Mesenchymal stem cell (in vitro differentiated cells and primary cell): ENCODE results near the gene DNAJB6.

ENCODE experiments used
- DNase-seq: peaks from one replicate; pipeline ENCODE4 v3.0.0-alpha.2; 2013
- H2AFZ ChIP-seq: one replicate; pipeline ENCODE4 v1.6.1; 2013; ENCODE audit warnings: low read depth, mild to moderate bottlenecking, control low read depth, inconsistent platforms, low read length, moderate library complexity
- H2AK5ac ChIP-seq: 2 replicates; pipeline ENCODE4 v1.6.1; 2013; ENCODE audit warnings: low read length, moderate library complexity, mild to moderate bottlenecking, inconsistent platforms; ENCODE audit not compliant: severe bottlenecking
- H2BK120ac ChIP-seq: one replicate; pipeline ENCODE4 v1.6.1; 2013; ENCODE audit warnings: low read depth, mild to moderate bottlenecking, inconsistent platforms, low read length, moderate library complexity
- H2BK12ac ChIP-seq, 2 experiments: one replicate each; pipeline ENCODE4 v1.6.1; 2013; ENCODE audit warnings: inconsistent platforms in 2 of 2, low read length in 2 of 2, mild to moderate bottlenecking in 2 of 2, moderate library complexity in 2 of 2, control low read depth in 1 of 2
- H2BK15ac ChIP-seq: one replicate; pipeline ENCODE4 v1.6.1; 2013; ENCODE audit warnings: mild to moderate bottlenecking, low read depth, inconsistent platforms; ENCODE audit not compliant: poor library complexity, severe bottlenecking
- H2BK5ac ChIP-seq: 2 replicates; pipeline ENCODE4 v1.6.1; 2013; ENCODE audit warnings: low read depth, mild to moderate bottlenecking, low read length, control low read depth, inconsistent platforms; ENCODE audit not compliant: poor library complexity, severe bottlenecking
- H3K14ac ChIP-seq, 2 experiments: one replicate each; pipeline ENCODE4 v1.6.1; 2013; ENCODE audit warnings: inconsistent platforms in 2 of 2, low read length in 2 of 2, control low read depth in 1 of 2, mild to moderate bottlenecking in 1 of 2, moderate library complexity in 1 of 2
- H3K18ac ChIP-seq, 2 experiments: one replicate each; pipeline ENCODE4 v1.6.1; 2013; ENCODE audit warnings: inconsistent platforms in 2 of 2, low read length in 2 of 2, control low read depth in 1 of 2, low read depth in 1 of 2, mild to moderate bottlenecking in 1 of 2
- H3K23ac ChIP-seq, 2 experiments: one replicate each; pipeline ENCODE4 v1.6.1; 2013; ENCODE audit warnings: inconsistent platforms in 2 of 2, low read length in 2 of 2, mild to moderate bottlenecking in 2 of 2, moderate library complexity in 2 of 2, control low read depth in 1 of 2
- H3K27ac ChIP-seq: 2 replicates; pipeline ENCODE4 v1.5.1; 2013; ENCODE audit warnings: mild to moderate bottlenecking, moderate library complexity, low read length, control low read depth, inconsistent platforms; ENCODE audit not compliant: poor library complexity, severe bottlenecking
- H3K27me3 ChIP-seq, 2 experiments: 2 replicates each; pipeline versions ENCODE4 v1.6.1 to v1.7.0; 2013; ENCODE audit warnings: low read length in 2 of 2, mild to moderate bottlenecking in 2 of 2, moderate library complexity in 2 of 2, control low read depth in 1 of 2, inconsistent platforms in 1 of 2; ENCODE audit not compliant: control insufficient read depth in 1 of 2, insufficient read depth in 1 of 2
- H3K36me3 ChIP-seq, 2 experiments: 2 replicates each; pipeline versions ENCODE4 v1.6.1 to v1.7.0; 2013; ENCODE audit warnings: low read length in 2 of 2, control low read depth in 1 of 2, inconsistent platforms in 1 of 2, low read depth in 1 of 2, mild to moderate bottlenecking in 1 of 2; ENCODE audit not compliant: insufficient read depth in 2 of 2, control insufficient read depth in 1 of 2
- H3K4ac ChIP-seq, 2 experiments: one replicate each; pipeline ENCODE4 v1.6.1; 2013; ENCODE audit warnings: inconsistent platforms in 2 of 2, low read length in 2 of 2, mild to moderate bottlenecking in 2 of 2, moderate library complexity in 2 of 2, control low read depth in 1 of 2, low read depth in 1 of 2
- H3K4me1 ChIP-seq: 2 replicates; pipeline ENCODE4 v1.6.1; 2013; ENCODE audit warnings: low read depth, low read length, control low read depth; ENCODE audit not compliant: control insufficient read depth, insufficient read depth
- H3K4me2 ChIP-seq: 2 replicates; pipeline ENCODE4 v1.6.1; 2013; ENCODE audit warnings: low read length, mild to moderate bottlenecking, inconsistent platforms; ENCODE audit not compliant: poor library complexity, severe bottlenecking
- H3K4me3 ChIP-seq, 2 experiments: 2 replicates each; pipeline versions ENCODE4 v1.5.1 to v1.7.0; 2013; ENCODE audit warnings: low read length in 2 of 2, mild to moderate bottlenecking in 2 of 2, control low read depth in 1 of 2, low read depth in 1 of 2; ENCODE audit not compliant: insufficient read depth in 1 of 2
- H3K79me1 ChIP-seq: replicated peaks from 2 replicates; pipeline ENCODE4 v1.6.1; 2013; ENCODE audit warnings: mild to moderate bottlenecking, control low read depth, low read length, inconsistent platforms; ENCODE audit not compliant: poor library complexity, severe bottlenecking
- H3K9ac ChIP-seq: 2 replicates; pipeline ENCODE4 v1.7.0; 2013; ENCODE audit warnings: mild to moderate bottlenecking, low read length, moderate library complexity
- H3K9me3 ChIP-seq: 2 replicates; pipeline ENCODE4 v1.7.0; 2013; ENCODE audit warnings: mild to moderate bottlenecking, low read length; ENCODE audit not compliant: control insufficient read depth
- H4K8ac ChIP-seq: one replicate; pipeline ENCODE4 v1.6.1; 2013; ENCODE audit warnings: inconsistent platforms, mild to moderate bottlenecking, low read length, moderate library complexity
- H4K91ac ChIP-seq: one replicate; pipeline ENCODE4 v1.6.1; 2013; ENCODE audit warnings: mild to moderate bottlenecking, low read length, inconsistent platforms
- WGBS: methylation state at CpG from one replicate; pipeline ENCODE4 v1.1.7; 2013; ENCODE audit warnings: mixed read lengths; 5-methylcytosine and 5-hydroxymethylcytosine counted together

Gene DNAJB6

DNA sequence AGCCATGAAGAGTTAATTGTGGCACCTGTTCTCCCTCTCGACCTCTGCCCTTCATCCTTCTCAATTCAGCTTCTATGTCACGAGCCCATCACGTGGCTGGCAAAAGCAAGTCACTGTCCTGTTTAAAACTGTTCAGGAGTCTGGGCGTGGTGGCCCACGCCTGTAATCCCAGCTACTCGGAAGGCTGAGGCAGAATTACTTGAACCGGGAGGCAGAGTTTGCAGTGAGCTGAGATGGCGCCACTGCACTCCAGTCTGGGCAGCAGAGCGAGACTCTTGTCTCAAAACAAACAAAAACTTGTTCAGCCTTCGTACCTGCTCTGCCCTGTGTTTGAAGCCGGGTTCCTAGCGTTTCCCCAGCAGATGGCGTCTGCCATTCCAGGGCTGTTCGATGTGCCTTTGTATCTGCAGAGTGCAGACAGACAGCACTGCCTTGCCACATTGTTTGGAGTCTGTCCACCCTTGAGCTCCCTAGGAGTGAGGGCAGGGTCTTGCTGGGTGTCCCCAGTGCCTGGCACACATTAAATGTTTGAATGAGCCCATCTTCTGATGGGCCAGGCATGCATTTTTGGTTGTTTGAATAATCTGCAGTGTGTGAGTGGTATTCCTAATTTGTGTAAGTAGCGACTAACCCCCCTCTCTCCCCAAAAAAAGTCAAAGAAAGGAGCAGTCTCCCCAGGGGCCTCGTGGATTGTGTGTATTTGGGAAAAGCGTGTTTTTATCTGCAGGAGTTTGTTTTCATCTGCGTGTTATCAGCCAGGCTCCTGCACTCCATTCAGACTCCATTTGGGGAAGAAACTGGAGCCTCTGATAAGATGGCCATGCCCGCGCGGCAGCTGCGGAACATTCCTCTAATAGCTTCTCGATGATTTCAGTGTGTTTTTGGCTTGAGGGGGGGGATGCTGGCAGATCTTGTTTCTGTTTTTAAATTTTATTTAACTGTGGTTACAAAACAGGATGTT, 61.2 kb downstream of the DNAJB6 start:
- Histone ChIP-seq H3K14ac (no peak overlapping the region), H2BK12ac (no peak overlapping the region), H3K9me3 (no peaks in the 10 kb centered on the region), H3K18ac (peak overlapping the region in 1 of 2 experiments; percentile 22), H3K4me1 (peaks cover 42% of the 10 kb centered on the region), H3K4me2 (peak overlapping the region; percentile 67), H2AFZ (no peak overlapping the region), H3K4me3 (peak overlapping the region in 1 of 2 experiments; percentile 45), H2BK5ac (no peak overlapping the region), H3K27me3 (no peaks in the 10 kb centered on the region), H3K23ac (peak overlapping the region in 1 of 2 experiments; percentile 35), H3K4ac (peak overlapping the region in 1 of 2 experiments; percentile 86), H3K36me3 (peaks cover 38 to 60% of the 10 kb centered on the region in 2 experiments), H3K27ac (peak overlapping the region; percentile 97), H3K9ac (peak overlapping the region; percentile 84), H2BK120ac (no peak overlapping the region), H3K79me1 (peaks cover 36% of the 10 kb centered on the region), H4K91ac (peak overlapping the region; percentile 55), H2AK5ac (peak overlapping the region; percentile 94), H2BK15ac (peak overlapping the region; percentile 39), H4K8ac (peak overlapping the region; percentile 80)
- peak; percentile 51 for DNase-seq
- 70% methylated on average over 22 of the region's 23 CpGs for WGBS

DNA sequence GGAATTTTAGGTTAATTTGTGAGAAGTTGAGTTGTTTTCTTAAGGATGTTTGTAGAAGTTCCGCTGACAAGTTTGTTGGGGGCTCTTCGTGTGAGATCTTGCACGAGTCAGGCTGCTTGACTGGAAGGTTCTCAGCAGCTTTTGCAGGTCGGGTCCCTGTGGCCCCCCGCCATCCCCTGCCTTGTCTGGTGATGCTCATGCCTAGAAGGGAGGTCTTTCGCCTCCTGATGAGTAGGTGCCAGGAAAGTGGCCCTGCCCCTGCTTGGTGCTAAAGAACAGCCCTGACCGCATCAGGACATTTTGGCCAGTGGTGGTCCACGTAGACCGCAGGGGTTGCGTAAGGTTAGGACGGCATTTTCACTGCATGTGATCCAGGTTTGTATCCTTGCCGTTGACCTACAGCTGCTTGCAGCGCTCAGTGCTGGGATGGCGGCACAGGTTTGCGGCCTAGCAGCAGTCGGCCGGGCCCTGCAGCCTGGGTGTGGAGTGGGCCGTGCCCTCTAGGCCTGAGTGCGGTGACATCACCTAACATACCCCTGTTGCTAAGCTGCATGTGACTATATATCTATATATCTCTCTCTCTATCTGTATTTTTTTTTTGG, 62.4 kb downstream of the DNAJB6 start:
- peaks cover 49% of the 10 kb centered on the region for H3K4me1 ChIP-seq
- WGBS, result 97% methylated on average over 18 of the region's 19 CpGs
- peak overlapping the region; percentile 3 for H2BK5ac ChIP-seq
- H3K4me2 ChIP-seq, result no peak overlapping the region
- peaks cover 31 to 57% of the 10 kb centered on the region in 2 experiments for H3K36me3 ChIP-seq
- no peak overlapping the region for H3K23ac ChIP-seq
- H3K27me3 ChIP-seq, result no peaks in the 10 kb centered on the region
- no peak overlapping the region for H3K4me3 ChIP-seq
- H3K9me3 ChIP-seq, result no peaks in the 10 kb centered on the region
- peak overlapping the region in 1 of 2 experiments; percentile 31 for H3K4ac ChIP-seq
- H2BK12ac ChIP-seq, result peak overlapping the region; percentile 30 to 46
- peak overlapping the region; percentile 84 for H3K9ac ChIP-seq
- peak overlapping the region; percentile 80 for H3K27ac ChIP-seq
- H2BK120ac ChIP-seq, result no peak overlapping the region
- H2BK15ac ChIP-seq, result no peak overlapping the region
- H3K79me1 ChIP-seq, result peaks cover 40% of the 10 kb centered on the region
- H2AK5ac ChIP-seq, result peak overlapping the region; percentile 10
- H2AFZ ChIP-seq, result no peak overlapping the region
- peak overlapping the region in 1 of 2 experiments; percentile 16 for H3K18ac ChIP-seq
- peak overlapping the region; percentile 66 for H4K8ac ChIP-seq
- H4K91ac ChIP-seq, result peak overlapping the region; percentile 61
- H3K14ac ChIP-seq, result no peak overlapping the region
- DNase-seq, result no peak

- no peak overlapping the region for H3K18ac ChIP-seq
- 93% methylated on average over 38 of the region's 38 CpGs for WGBS
- H3K23ac ChIP-seq, result no peak overlapping the region
- no peaks in the 10 kb centered on the region for H3K9me3 ChIP-seq
- no peak overlapping the region for H3K9ac ChIP-seq
- H3K4me3 ChIP-seq, result no peak overlapping the region
- H3K79me1 ChIP-seq, result peaks cover 38% of the 10 kb centered on the region
- H2BK120ac ChIP-seq, result no peak overlapping the region
- no peak overlapping the region for H2AFZ ChIP-seq
- H3K36me3 ChIP-seq, result peaks cover 31 to 55% of the 10 kb centered on the region in 2 experiments
- H2BK12ac ChIP-seq, result no peak overlapping the region
- no peak overlapping the region for H3K27ac ChIP-seq
- peaks cover 51% of the 10 kb centered on the region for H3K4me1 ChIP-seq
- H4K91ac ChIP-seq, result no peak overlapping the region
- DNase-seq, result no peak
- no peak overlapping the region for H2BK5ac ChIP-seq
- H3K4ac ChIP-seq, result no peak overlapping the region
- H2AK5ac ChIP-seq, result peak overlapping the region; percentile 18
- no peak overlapping the region for H4K8ac ChIP-seq
- no peak overlapping the region for H2BK15ac ChIP-seq
- no peak overlapping the region for H3K14ac ChIP-seq
- H3K27me3 ChIP-seq, result no peaks in the 10 kb centered on the region
- H3K4me2 ChIP-seq, result no peak overlapping the region
Measured at GRCh38 chr7:157400171-157400860, 63.5 kb downstream of the DNAJB6 start.
